CD4-positive, alpha-beta T cell treated with Interleukin-10 for 1 hour (primary cell): ENCODE data around the gene SELENOV.
"Not testable (repeated sequence)": the region's sequence is repeated elsewhere in the genome, so short reads cannot be mapped to it uniquely, and the experiment has no call there.

Experiments
- DNase-seq: peaks from one replicate; pipeline ENCODE4 v3.0.0-alpha.2; 2020

The SELENOV gene

GRCh38 chr19:39514840-39515550 lies at the start of gene SELENOV:
Gene SELENOV, plus strand, starts transcription at chr19:39515139. Its CDS starts 74 bp downstream, at chr19:39515213.
- DNase-seq: peak; percentile 18

GRCh38 chr19:39465956-39466747 lies 48.8 kb upstream of the SELENOV start:
- no peak for DNase-seq

- no peak for DNase-seq
Measured at GRCh38 chr19:39467941-39468340, 47.0 kb upstream of the SELENOV start.

GRCh38 chr19:39469036-39469435 lies 45.9 kb upstream of the SELENOV start:
- no peak for DNase-seq

GRCh38 chr19:39469567-39469966 lies 45.4 kb upstream of the SELENOV start:
- no peak for DNase-seq

GRCh38 chr19:39470724-39471339 lies 44.1 kb upstream of the SELENOV start:
- DNase-seq: no peak

- DNase-seq: no peak
Measured at GRCh38 chr19:39471756-39472536, 43.0 kb upstream of the SELENOV start.

GRCh38 chr19:39472746-39473442 lies 42.0 kb upstream of the SELENOV start:
- no peak for DNase-seq

GRCh38 chr19:39473443-39473960 lies 41.4 kb upstream of the SELENOV start:
- DNase-seq: no peak

GRCh38 chr19:39474139-39474620 lies 40.8 kb upstream of the SELENOV start:
- DNase-seq: peak; percentile 79

GRCh38 chr19:39475748-39476147 lies 39.2 kb upstream of the SELENOV start:
- no peak for DNase-seq

GRCh38 chr19:39479319-39479801 lies 35.6 kb upstream of the SELENOV start:
- DNase-seq: not testable (repeated sequence)

GRCh38 chr19:39479916-39480315 lies 35.0 kb upstream of the SELENOV start:
- DNase-seq: no peak

- peak; percentile 97 for DNase-seq
Measured at GRCh38 chr19:39480337-39481228, 34.4 kb upstream of the SELENOV start, which contains the start of gene TIMM50. Gene TIMM50, plus strand, starts transcription at chr19:39480838. Its CDS starts 16 bp downstream, at chr19:39480854.

GRCh38 chr19:39481229-39481545 lies 33.8 kb upstream of the SELENOV start:
- DNase-seq: no peak

GRCh38 chr19:39481676-39482075 lies 33.3 kb upstream of the SELENOV start:
- DNase-seq: no peak

- DNase-seq: no peak
Measured at GRCh38 chr19:39483141-39483540, 31.8 kb upstream of the SELENOV start.

GRCh38 chr19:39489756-39490155 lies 25.2 kb upstream of the SELENOV start:
- DNase-seq: no peak

- no peak for DNase-seq
Measured at GRCh38 chr19:39492225-39492624, 22.7 kb upstream of the SELENOV start.

GRCh38 chr19:39492788-39493187 lies 22.2 kb upstream of the SELENOV start:
- no peak for DNase-seq

- DNase-seq: no peak
Measured at GRCh38 chr19:39494661-39495060, 20.3 kb upstream of the SELENOV start.
